ENCODE data around the gene TAS1R3. TPM values are rescaled to one million over a fixed set of nuclear protein-coding genes. Genes with fewer than 3 reads are reported as not detected.

Gene TAS1R3
- total RNA-seq, 1 donor from 2014 or later, result 0.32 TPM

DNA sequence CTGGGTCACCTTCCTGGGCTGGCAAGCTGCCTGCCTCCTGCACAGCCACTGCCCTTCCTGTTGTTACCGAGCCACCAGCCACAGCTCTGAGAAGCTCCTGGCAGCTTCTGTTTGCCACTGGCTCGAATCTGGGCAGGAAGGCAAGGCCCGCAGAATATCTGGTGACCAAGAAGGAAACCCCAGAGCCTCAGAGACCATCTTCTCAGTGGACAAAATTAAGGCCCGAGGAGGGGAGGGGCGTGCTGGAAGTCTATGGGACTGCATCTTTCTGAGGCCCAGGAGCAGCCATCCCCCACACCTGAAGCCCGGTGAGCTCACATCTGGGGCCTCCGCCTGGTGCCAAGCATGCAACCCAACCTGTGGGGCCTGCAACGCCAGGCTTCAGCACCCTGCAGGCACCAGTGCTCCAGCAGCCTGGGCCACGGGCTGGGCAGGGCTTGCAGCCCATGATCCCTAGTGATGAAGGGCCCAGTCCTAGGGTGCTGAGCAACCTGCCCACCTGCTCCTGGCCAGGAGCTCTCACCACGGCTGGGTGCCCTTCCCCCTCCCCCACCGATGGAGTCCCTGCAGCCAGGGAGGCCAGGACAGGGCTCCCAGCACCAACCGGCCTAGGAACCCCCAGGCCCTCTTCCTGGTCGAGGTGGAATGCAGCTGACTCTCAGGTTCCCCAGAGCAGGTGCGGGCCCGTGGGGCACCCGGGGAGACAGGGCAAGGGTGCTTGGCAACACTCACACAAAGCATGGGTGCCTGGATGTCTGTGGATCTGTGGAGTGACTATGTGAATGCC, 5.6 kb upstream of the TAS1R3 start:
- peak overlapping the region; percentile 71 for H3K4me3 Mint-ChIP-seq (ENCODE audit: low read depth)
- DNase-seq (ENCODE audit: low spot score), result no peak
- H3K27ac Mint-ChIP-seq, result peak overlapping the region; percentile 38
- H3K9me3 Mint-ChIP-seq, result no peaks in the 10 kb centered on the region
- H3K27me3 Mint-ChIP-seq (ENCODE audit: low read depth), result no peaks in the 10 kb centered on the region
- peaks cover 18% of the 10 kb centered on the region for H3K4me1 Mint-ChIP-seq (ENCODE audit: low read depth)
- intact Hi-C loops (cut with micrococcal nuclease), result no loop called here
- H3K36me3 Mint-ChIP-seq (ENCODE audit: low read depth), result peaks cover 19% of the 10 kb centered on the region

DNA sequence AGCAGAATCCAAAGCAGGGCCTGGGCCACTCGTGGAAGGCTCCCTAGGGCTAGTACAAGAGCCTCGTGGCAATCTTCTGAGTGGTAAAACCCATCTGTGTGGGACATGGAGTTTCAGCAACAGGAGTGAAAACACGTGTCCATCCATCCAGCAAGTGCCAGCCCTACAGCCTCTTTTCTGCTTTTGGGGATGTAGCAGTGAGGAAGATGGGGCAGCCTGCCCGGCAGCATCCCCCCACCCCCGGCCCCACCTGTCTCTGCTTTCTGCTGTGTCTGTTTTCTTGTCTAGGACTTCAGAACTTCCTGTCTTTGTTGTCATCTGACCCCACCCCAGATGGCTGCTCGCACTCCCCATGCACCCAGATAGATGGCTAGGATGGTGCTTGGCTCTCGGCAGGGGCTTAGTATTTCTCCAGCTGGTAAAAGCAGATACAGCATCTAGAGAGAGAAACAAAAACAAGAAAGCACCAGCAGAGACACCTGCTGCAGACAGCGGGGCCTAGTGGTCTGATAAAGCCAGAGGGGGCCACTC, 4.9 kb upstream of the TAS1R3 start:
- peaks cover 18% of the 10 kb centered on the region for H3K4me1 Mint-ChIP-seq (ENCODE audit: low read depth)
- no peak for DNase-seq (ENCODE audit: low spot score)

DNA sequence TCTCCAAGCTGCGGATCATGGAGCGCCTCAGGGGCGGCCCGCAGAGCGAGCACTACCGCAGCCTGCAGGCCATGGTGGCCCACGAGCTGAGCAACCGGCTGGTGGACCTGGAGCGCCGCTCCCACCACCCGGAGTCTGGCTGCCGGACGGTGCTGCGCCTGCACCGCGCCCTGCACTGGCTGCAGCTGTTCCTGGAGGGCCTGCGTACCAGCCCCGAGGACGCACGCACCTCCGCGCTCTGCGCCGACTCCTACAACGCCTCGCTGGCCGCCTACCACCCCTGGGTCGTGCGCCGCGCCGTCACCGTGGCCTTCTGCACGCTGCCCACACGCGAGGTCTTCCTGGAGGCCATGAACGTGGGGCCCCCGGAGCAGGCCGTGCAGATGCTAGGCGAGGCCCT, 3.8 kb upstream of the TAS1R3 start:
- intact Hi-C loops (cut with micrococcal nuclease), result no loop called here
- peaks cover 14% of the 10 kb centered on the region for H3K4me1 Mint-ChIP-seq (ENCODE audit: low read depth)
- no peak for DNase-seq (ENCODE audit: low spot score)
- H3K27me3 Mint-ChIP-seq (ENCODE audit: low read depth), result no peaks in the 10 kb centered on the region
- H3K27ac Mint-ChIP-seq, result no peak overlapping the region
- H3K4me3 Mint-ChIP-seq (ENCODE audit: low read depth), result peak overlapping the region; percentile 30
- H3K36me3 Mint-ChIP-seq (ENCODE audit: low read depth), result peaks cover 14% of the 10 kb centered on the region
- H3K9me3 Mint-ChIP-seq, result no peaks in the 10 kb centered on the region

More for the DNA sequence above, 4.9 kb upstream of the TAS1R3 start:
- H3K9me3 Mint-ChIP-seq, result no peaks in the 10 kb centered on the region
- H3K27me3 Mint-ChIP-seq (ENCODE audit: low read depth), result no peaks in the 10 kb centered on the region
- peak overlapping the region; percentile 38 for H3K27ac Mint-ChIP-seq
- peak overlapping the region; percentile 71 for H3K4me3 Mint-ChIP-seq (ENCODE audit: low read depth)
- peaks cover 19% of the 10 kb centered on the region for H3K36me3 Mint-ChIP-seq (ENCODE audit: low read depth)
- intact Hi-C loops (cut with micrococcal nuclease), result no loop called here

- no peak for DNase-seq (ENCODE audit: low spot score)
- no peak overlapping the region for H3K4me3 Mint-ChIP-seq (ENCODE audit: low read depth)
- H3K36me3 Mint-ChIP-seq (ENCODE audit: low read depth), result peaks cover 12% of the 10 kb centered on the region
- no peaks in the 10 kb centered on the region for H3K9me3 Mint-ChIP-seq
- no peaks in the 10 kb centered on the region for H3K27me3 Mint-ChIP-seq (ENCODE audit: low read depth)
- peaks cover 10% of the 10 kb centered on the region for H3K4me1 Mint-ChIP-seq (ENCODE audit: low read depth)
- intact Hi-C loops (cut with micrococcal nuclease), result no loop called here
- H3K27ac Mint-ChIP-seq, result no peak overlapping the region
Observed at GRCh38 chr1:1328254-1328653, 2.8 kb upstream of the TAS1R3 start.

GRCh38 chr1:1329304-1330210, 1.5 kb upstream of the TAS1R3 start:
- H3K27ac Mint-ChIP-seq, result no peak overlapping the region
- no peak for DNase-seq (ENCODE audit: low spot score)
- H3K27me3 Mint-ChIP-seq (ENCODE audit: low read depth), result no peaks in the 10 kb centered on the region
- H3K4me3 Mint-ChIP-seq (ENCODE audit: low read depth), result no peak overlapping the region
- peaks cover 7% of the 10 kb centered on the region for H3K4me1 Mint-ChIP-seq (ENCODE audit: low read depth)
- H3K9me3 Mint-ChIP-seq, result no peaks in the 10 kb centered on the region
- intact Hi-C loops (cut with micrococcal nuclease), result no loop called here
- H3K36me3 Mint-ChIP-seq (ENCODE audit: low read depth), result peaks cover 8% of the 10 kb centered on the region

- no peaks in the 10 kb centered on the region for H3K27me3 Mint-ChIP-seq (ENCODE audit: low read depth)
- H3K9me3 Mint-ChIP-seq, result no peaks in the 10 kb centered on the region
- peaks cover 11% of the 10 kb centered on the region for H3K36me3 Mint-ChIP-seq (ENCODE audit: low read depth)
- no peak overlapping the region for H3K27ac Mint-ChIP-seq
- peaks cover 3% of the 10 kb centered on the region for H3K4me1 Mint-ChIP-seq (ENCODE audit: low read depth)
- no peak overlapping the region for H3K4me3 Mint-ChIP-seq (ENCODE audit: low read depth)
- intact Hi-C loops (cut with micrococcal nuclease), result no loop called here
- DNase-seq (ENCODE audit: low spot score), result no peak
Observed at GRCh38 chr1:1330366-1331067, 563 bp upstream of the TAS1R3 start.

GRCh38 chr1:1332031-1332755, 1.1 kb downstream of the TAS1R3 start:
- Mint-ChIP-seq H3K27ac (no peak overlapping the region), H3K4me1 (ENCODE audit: low read depth) (no peaks in the 10 kb centered on the region), H3K27me3 (ENCODE audit: low read depth) (no peaks in the 10 kb centered on the region), H3K36me3 (ENCODE audit: low read depth) (peaks cover 11% of the 10 kb centered on the region), H3K9me3 (no peaks in the 10 kb centered on the region), H3K4me3 (ENCODE audit: low read depth) (no peak overlapping the region)
- intact Hi-C loops (cut with micrococcal nuclease), result no loop called here
- DNase-seq (ENCODE audit: low spot score), result no peak

DNA sequence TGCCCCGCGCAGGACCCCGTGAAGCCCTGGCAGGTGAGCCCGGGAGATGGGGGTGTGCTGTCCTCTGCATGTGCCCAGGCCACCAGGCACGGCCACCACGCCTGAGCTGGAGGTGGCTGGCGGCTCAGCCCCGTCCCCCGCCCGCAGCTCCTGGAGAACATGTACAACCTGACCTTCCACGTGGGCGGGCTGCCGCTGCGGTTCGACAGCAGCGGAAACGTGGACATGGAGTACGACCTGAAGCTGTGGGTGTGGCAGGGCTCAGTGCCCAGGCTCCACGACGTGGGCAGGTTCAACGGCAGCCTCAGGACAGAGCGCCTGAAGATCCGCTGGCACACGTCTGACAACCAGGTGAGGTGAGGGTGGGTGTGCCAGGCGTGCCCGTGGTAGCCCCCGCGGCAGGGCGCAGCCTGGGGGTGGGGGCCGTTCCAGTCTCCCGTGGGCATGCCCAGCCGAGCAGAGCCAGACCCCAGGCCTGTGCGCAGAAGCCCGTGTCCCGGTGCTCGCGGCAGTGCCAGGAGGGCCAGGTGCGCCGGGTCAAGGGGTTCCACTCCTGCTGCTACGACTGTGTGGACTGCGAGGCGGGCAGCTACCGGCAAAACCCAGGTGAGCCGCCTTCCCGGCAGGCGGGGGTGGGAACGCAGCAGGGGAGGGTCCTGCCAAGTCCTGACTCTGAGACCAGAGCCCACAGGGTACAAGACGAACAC, 1.8 kb downstream of the TAS1R3 start:
- Mint-ChIP-seq H3K4me1 (ENCODE audit: low read depth) (no peaks in the 10 kb centered on the region), H3K27ac (no peak overlapping the region), H3K36me3 (ENCODE audit: low read depth) (peaks cover 8% of the 10 kb centered on the region), H3K4me3 (ENCODE audit: low read depth) (no peak overlapping the region), H3K27me3 (ENCODE audit: low read depth) (no peaks in the 10 kb centered on the region), H3K9me3 (no peaks in the 10 kb centered on the region)
- DNase-seq (ENCODE audit: low spot score), result no peak
- intact Hi-C loops (cut with micrococcal nuclease), result no loop called here

DNA sequence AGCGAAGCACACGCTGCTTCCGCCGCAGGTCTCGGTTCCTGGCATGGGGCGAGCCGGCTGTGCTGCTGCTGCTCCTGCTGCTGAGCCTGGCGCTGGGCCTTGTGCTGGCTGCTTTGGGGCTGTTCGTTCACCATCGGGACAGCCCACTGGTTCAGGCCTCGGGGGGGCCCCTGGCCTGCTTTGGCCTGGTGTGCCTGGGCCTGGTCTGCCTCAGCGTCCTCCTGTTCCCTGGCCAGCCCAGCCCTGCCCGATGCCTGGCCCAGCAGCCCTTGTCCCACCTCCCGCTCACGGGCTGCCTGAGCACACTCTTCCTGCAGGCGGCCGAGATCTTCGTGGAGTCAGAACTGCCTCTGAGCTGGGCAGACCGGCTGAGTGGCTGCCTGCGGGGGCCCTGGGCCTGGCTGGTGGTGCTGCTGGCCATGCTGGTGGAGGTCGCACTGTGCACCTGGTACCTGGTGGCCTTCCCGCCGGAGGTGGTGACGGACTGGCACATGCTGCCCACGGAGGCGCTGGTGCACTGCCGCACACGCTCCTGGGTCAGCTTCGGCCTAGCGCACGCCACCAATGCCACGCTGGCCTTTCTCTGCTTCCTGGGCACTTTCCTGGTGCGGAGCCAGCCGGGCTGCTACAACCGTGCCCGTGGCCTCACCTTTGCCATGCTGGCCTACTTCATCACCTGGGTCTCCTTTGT, 2.6 kb downstream of the TAS1R3 start:
- no peak overlapping the region for H3K4me3 Mint-ChIP-seq (ENCODE audit: low read depth)
- peaks cover 14% of the 10 kb centered on the region for H3K36me3 Mint-ChIP-seq (ENCODE audit: low read depth)
- no peaks in the 10 kb centered on the region for H3K27me3 Mint-ChIP-seq (ENCODE audit: low read depth)
- intact Hi-C loops (cut with micrococcal nuclease), result no loop called here
- no peak overlapping the region for H3K27ac Mint-ChIP-seq
- H3K9me3 Mint-ChIP-seq, result no peaks in the 10 kb centered on the region
- no peak for DNase-seq (ENCODE audit: low spot score)
- H3K4me1 Mint-ChIP-seq (ENCODE audit: low read depth), result no peaks in the 10 kb centered on the region

DNA sequence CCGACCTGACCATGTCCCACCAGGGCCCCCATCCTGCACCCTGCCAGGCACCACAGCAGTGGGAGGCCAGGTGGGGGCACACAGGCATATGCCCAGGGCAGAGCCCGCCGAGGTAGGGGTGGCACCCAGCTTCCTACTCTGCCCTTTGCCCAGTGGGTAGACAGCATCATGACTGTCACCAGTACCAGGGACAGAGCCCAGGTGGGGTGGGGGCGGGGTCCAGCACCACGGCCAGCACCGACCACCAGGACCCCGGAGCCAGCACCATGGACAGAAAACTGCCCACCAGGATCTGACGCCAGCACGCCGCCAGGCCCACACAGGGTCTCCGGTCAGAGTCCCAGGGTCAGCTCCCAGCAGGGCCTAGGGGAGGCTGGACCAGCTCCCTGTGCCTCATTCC, 3.8 kb downstream of the TAS1R3 start:
- intact Hi-C loops (cut with micrococcal nuclease), result no loop called here
- H3K9me3 Mint-ChIP-seq, result no peaks in the 10 kb centered on the region
- H3K27ac Mint-ChIP-seq, result no peak overlapping the region
- peaks cover 16% of the 10 kb centered on the region for H3K36me3 Mint-ChIP-seq (ENCODE audit: low read depth)
- H3K4me3 Mint-ChIP-seq (ENCODE audit: low read depth), result no peak overlapping the region
- H3K27me3 Mint-ChIP-seq (ENCODE audit: low read depth), result no peaks in the 10 kb centered on the region
- DNase-seq (ENCODE audit: low spot score), result no peak
- H3K4me1 Mint-ChIP-seq (ENCODE audit: low read depth), result no peaks in the 10 kb centered on the region

DNA sequence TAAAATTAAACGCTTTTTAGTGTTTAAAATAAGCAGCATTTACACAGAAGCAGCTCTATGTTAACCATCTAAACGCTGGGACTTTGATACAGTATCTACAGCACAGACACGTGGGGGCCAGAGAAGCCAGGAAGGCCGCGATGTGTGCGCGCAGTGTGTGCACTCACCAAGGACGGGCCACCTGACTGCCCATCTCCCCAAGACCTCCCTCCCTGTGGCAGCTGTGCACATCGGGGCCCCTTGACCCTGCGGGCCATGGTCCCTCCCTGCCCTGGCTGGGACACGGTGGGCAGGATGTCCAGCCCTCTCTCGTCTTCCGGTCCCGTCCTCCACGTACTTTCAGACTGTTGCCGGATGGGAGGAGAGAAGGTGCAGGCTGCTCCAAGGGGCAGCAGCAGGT, 4.2 kb downstream of the TAS1R3 start:
- H3K4me3 Mint-ChIP-seq (ENCODE audit: low read depth), result no peak overlapping the region
- H3K36me3 Mint-ChIP-seq (ENCODE audit: low read depth), result peaks cover 14% of the 10 kb centered on the region
- no peaks in the 10 kb centered on the region for H3K4me1 Mint-ChIP-seq (ENCODE audit: low read depth)
- H3K27ac Mint-ChIP-seq, result no peak overlapping the region
- no peaks in the 10 kb centered on the region for H3K9me3 Mint-ChIP-seq
- H3K27me3 Mint-ChIP-seq (ENCODE audit: low read depth), result no peaks in the 10 kb centered on the region
- DNase-seq (ENCODE audit: low spot score), result no peak
- intact Hi-C loops (cut with micrococcal nuclease), result no loop called here
